Right atrium auricular region (tissue), 2 donors: Measurements from ENCODE around the gene TMPRSS6. TPM values are rescaled to one million over a fixed set of nuclear protein-coding genes. Genes with fewer than 3 reads are reported as not detected.

Source experiments
- DNase-seq: peaks from one replicate; pipeline ENCODE4 v3.0.0-alpha.2; 2019; ENCODE audit warnings: low spot score
- H3K27ac ChIP-seq, 2 donors: fragments of 200-600 bp; sonication (generic); 1 replicate in 1 of 2; 2 replicates in 1 of 2; pipeline ENCODE4 v1.5.1; 2016 to 2019
- H3K27me3 ChIP-seq, 2 donors: fragments of 200-600 bp; sonication (generic); one replicate each; pipeline versions ENCODE4 v1.5.1 to v1.6.0; 2017 to 2019
- H3K36me3 ChIP-seq: fragments of 200-600 bp; sonication (generic); one replicate; pipeline ENCODE4 v1.5.1; 2016
- H3K4me1 ChIP-seq, 2 donors: fragments of 200-600 bp; sonication (generic); one replicate each; pipeline versions ENCODE4 v1.5.1 to v1.6.0; 2017 to 2019
- H3K4me3 ChIP-seq, 2 donors: fragments of 200-600 bp; sonication (generic); 1 replicate in 1 of 2; 2 replicates in 1 of 2; pipeline ENCODE4 v1.5.1; 2017 to 2019; ENCODE audit warnings: mild to moderate bottlenecking in 1 of 2, moderate library complexity in 1 of 2
- H3K9me3 ChIP-seq, 2 donors: fragments of 200-600 bp; sonication (generic); one replicate each; pipeline ENCODE4 v1.5.1; 2019
- total RNA-seq, 2 donors: library from RNA; depleted of rRNA; stranded (reverse); fragments of >200 nt; gene quantifications; one replicate each; pipeline ENCODE4 v1.1.0, GENCODE V29; 2016
- TF ChIP-seq, protein P1 (sequence below), 2 donors: fragments of 200-600 bp; sonication (generic); IDR thresholded peaks; one replicate each; pipeline ENCODE4 v1.5.1; 2019; ENCODE audit warnings: antibody characterized with exemption in 2 of 2

Gene TMPRSS6
- total RNA-seq, 2 donors from 2014 or later = not detected

DNA sequence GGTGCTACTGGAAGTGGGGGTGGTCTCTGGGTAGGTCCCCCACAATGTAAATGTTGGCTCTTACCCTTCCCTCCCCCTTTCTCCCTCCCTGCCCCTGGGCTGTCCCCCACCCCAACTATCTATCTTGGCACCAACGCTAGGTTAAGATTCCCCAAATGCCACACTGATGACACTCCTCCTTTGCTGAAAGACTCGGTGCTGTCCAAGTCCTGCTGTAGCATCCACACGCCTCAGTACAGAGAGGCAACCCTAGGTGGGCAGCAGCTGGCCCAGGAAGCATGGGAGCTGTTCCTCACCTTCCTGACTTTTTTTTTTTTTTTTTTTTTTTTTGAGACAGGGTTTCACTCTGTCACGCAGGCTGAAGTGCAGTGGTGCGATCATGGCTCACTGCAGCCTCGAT, 61.4 kb downstream of the TMPRSS6 start:
- H3K27me3 ChIP-seq = no peaks in the 10 kb centered on the region
- H3K4me1 ChIP-seq = peaks cover 0 to 20% of the 10 kb centered on the region in 2 donors
- no peak overlapping the region for H3K27ac ChIP-seq
- H3K4me3 ChIP-seq = no peak overlapping the region
- DNase-seq = no peak
- no peaks in the 10 kb centered on the region for H3K36me3 ChIP-seq
- H3K9me3 ChIP-seq = no peaks in the 10 kb centered on the region
- TF ChIP-seq, protein P1, sequence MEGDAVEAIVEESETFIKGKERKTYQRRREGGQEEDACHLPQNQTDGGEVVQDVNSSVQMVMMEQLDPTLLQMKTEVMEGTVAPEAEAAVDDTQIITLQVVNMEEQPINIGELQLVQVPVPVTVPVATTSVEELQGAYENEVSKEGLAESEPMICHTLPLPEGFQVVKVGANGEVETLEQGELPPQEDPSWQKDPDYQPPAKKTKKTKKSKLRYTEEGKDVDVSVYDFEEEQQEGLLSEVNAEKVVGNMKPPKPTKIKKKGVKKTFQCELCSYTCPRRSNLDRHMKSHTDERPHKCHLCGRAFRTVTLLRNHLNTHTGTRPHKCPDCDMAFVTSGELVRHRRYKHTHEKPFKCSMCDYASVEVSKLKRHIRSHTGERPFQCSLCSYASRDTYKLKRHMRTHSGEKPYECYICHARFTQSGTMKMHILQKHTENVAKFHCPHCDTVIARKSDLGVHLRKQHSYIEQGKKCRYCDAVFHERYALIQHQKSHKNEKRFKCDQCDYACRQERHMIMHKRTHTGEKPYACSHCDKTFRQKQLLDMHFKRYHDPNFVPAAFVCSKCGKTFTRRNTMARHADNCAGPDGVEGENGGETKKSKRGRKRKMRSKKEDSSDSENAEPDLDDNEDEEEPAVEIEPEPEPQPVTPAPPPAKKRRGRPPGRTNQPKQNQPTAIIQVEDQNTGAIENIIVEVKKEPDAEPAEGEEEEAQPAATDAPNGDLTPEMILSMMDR (IDR thresholded peaks at IDR 0.05) = no peak

DNA sequence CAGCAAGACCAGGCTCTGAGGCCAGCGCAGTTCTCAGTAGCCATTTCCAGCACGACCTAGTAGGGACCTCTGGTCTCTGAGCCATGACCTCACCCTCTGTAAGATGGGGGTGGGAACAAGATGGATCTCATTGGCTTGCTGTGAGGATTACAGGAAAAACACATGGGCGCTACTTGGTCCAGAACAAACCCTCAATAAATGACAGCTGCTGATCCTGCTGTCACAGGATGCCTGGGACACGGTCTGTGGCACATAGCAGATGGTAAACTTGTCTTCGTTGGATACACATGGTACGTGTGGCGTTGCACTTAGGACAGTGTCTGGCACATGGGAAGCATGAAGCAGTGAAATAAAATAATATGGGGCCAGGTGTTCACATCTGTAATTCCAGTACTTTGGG, 62.5 kb downstream of the TMPRSS6 start:
- no peaks in the 10 kb centered on the region for H3K27me3 ChIP-seq
- no peak overlapping the region for H3K4me3 ChIP-seq
- H3K27ac ChIP-seq = no peak overlapping the region
- no peak for DNase-seq
- H3K9me3 ChIP-seq = no peaks in the 10 kb centered on the region
- TF ChIP-seq, protein P1 (IDR thresholded peaks at IDR 0.05) = no peak
- peaks cover 0 to 9% of the 10 kb centered on the region in 2 donors for H3K4me1 ChIP-seq
- no peaks in the 10 kb centered on the region for H3K36me3 ChIP-seq

DNA sequence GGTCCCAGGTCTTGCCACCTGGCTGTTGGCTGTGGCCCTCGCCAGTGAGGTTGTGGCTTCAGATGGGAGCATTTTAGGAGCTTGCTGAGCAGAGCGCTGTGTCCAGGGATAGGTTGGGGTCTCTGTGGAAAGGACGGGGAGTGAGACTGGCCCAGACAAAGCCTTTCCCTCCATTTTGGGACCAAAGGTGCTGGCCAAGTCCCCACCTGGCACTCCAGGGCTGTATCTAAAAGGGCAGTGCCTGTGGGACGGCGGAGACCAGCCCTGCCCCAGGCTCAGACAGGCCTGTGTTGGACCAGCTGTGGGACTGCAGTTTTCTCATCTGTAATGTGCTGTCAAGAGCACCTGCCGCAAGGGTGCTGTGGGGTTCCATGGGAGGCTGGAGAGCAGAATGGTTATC, 62.9 kb downstream of the TMPRSS6 start:
- DNase-seq = no peak

DNA sequence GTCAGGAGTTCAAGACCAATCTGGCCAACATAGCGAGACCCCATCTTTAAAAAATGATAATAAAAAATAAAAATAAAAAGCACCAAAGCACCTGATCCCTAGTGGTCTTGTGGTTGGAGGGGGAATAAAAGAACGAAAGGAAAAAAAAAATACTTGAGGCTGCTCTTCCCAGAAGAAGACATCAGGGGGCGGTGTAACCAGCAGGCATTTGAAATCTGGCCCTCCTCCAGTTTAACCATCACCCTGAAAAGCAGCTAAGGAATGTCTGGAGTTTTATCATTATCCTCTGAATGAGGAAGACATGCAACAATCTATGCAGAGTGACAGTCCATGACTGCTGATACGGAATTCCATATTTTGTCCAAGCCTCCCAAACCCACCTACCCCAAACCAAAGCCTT, 63.6 kb downstream of the TMPRSS6 start:
- H3K27ac ChIP-seq = no peak overlapping the region
- H3K4me3 ChIP-seq = no peak overlapping the region
- DNase-seq = no peak
- no peaks in the 10 kb centered on the region for H3K27me3 ChIP-seq
- no peaks in the 10 kb centered on the region for H3K9me3 ChIP-seq
- TF ChIP-seq, protein P1 (IDR thresholded peaks at IDR 0.05) = no peak
- peaks cover 0 to 1% of the 10 kb centered on the region in 2 donors for H3K4me1 ChIP-seq
- no peaks in the 10 kb centered on the region for H3K36me3 ChIP-seq

More for the DNA sequence above, 62.9 kb downstream of the TMPRSS6 start:
- Histone ChIP-seq H3K4me3 (no peak overlapping the region), H3K36me3 (no peaks in the 10 kb centered on the region), H3K27ac (no peak overlapping the region), H3K9me3 (no peaks in the 10 kb centered on the region), H3K27me3 (no peaks in the 10 kb centered on the region), H3K4me1 (peaks cover 0 to 6% of the 10 kb centered on the region in 2 donors)
- TF ChIP-seq, protein P1 (IDR thresholded peaks at IDR 0.05) = no peak

DNA sequence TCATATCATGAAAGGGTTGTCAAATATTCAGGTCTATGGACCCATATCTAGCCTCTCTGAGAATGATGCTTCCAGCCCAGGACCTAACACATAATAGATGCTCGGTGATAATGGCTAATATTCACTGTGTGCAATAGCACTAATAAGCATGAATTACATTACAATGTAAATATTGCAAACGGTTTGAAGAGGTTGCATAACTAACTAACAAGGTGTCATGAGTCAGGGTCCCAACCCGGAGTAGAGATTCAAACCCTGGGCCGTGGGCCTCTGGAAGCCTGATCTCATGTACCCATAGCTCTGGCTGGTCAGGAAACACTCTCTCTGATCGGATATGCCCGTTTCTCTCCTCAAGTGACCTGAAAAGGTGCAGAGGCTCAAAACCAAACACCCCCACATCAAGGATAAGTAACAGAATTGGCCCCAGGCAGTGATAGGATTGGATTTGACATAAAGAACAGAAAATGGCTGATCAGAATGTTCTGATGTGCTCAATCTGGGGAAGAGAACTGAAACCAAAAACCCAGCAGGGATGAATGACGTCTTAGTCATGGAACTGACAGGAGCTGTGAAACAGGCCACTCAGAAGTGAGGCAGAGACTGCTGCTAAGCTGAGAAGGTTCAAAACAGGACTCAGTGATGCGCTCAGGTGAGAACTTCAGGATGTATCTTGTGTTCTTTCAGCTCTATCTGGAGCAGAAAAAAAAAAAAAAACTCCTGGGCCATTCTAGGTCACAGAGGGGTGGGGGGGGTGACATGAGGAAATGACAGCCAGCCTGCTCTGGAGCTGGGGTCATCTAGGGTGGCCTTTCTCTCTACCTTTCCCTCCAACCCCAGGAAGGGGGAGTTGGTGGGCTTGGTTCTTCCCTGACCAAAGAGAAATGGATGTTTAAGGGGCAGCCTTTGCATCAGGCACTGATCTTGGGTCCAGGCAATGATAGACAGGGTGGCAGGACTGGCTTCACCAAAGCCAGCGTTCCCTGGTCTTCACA, 64.6 kb downstream of the TMPRSS6 start:
- H3K9me3 ChIP-seq = no peaks in the 10 kb centered on the region
- H3K27me3 ChIP-seq = no peaks in the 10 kb centered on the region
- H3K4me3 ChIP-seq = no peak overlapping the region
- no peak for DNase-seq
- TF ChIP-seq, protein P1 (IDR thresholded peaks at IDR 0.05) = no peak
- no peaks in the 10 kb centered on the region for H3K36me3 ChIP-seq
- H3K4me1 ChIP-seq = no peaks in the 10 kb centered on the region
- no peak overlapping the region for H3K27ac ChIP-seq
